GM23338 (cell line): ENCODE measurements around the gene ZNF469. TPM values are rescaled to one million over a fixed set of nuclear protein-coding genes. Genes with fewer than 3 reads are reported as not detected.

Experiments
- ATAC-seq: fragments of 200-7000 bp; cut with Tn5 transposase; 3 replicates; pipeline ENCODE4 v1.9.1; 2020
- DNase-seq: peaks from one replicate; pipeline ENCODE4 v3.0.0-alpha.2; 2015; ENCODE audit warnings: low spot score
- H2AFZ ChIP-seq: fragments of 200-600 bp; sonication (generic); 2 replicates; pipeline ENCODE4 v1.8.0; 2016; ENCODE audit warnings: antibody characterized with exemption, mild to moderate bottlenecking, moderate library complexity
- H3F3A ChIP-seq: fragments of 200-600 bp; sonication (generic); replicated peaks from 2 replicates; pipeline ENCODE4 v1.8.0; 2017; ENCODE audit warnings: antibody characterized with exemption, mixed run types, low read depth
- H3K27ac ChIP-seq: fragments of 200-600 bp; sonication (generic); 2 replicates; pipeline ENCODE4 v1.6.1; 2016; ENCODE audit warnings: low read depth
- H3K27me3 ChIP-seq: fragments of 200-600 bp; sonication (generic); 2 replicates; pipeline ENCODE4 v1.8.0; 2016; ENCODE audit warnings: mild to moderate bottlenecking, mixed run types, moderate library complexity; ENCODE audit not compliant: insufficient read depth
- H3K36me3 ChIP-seq: fragments of 200-600 bp; sonication (generic); 2 replicates; pipeline ENCODE4 v1.8.0; 2016; ENCODE audit warnings: mild to moderate bottlenecking; ENCODE audit not compliant: insufficient read depth
- H3K4me1 ChIP-seq: fragments of 200-600 bp; sonication (generic); 2 replicates; pipeline ENCODE4 v1.8.0; 2016; ENCODE audit warnings: mild to moderate bottlenecking, moderate library complexity; ENCODE audit not compliant: insufficient read depth
- H3K4me2 ChIP-seq: fragments of 200-600 bp; sonication (generic); 2 replicates; pipeline ENCODE4 v1.7.1; 2017; ENCODE audit warnings: mixed run types
- H3K4me3 ChIP-seq: fragments of 200-600 bp; sonication (generic); 2 replicates; pipeline ENCODE4 v1.6.1; 2016; ENCODE audit warnings: mixed run types
- H3K79me2 ChIP-seq: fragments of 200-600 bp; sonication (generic); replicated peaks from 2 replicates; pipeline ENCODE4 v1.8.0; 2017; ENCODE audit warnings: mild to moderate bottlenecking; ENCODE audit not compliant: insufficient read depth
- H3K9me2 ChIP-seq: fragments of 200-600 bp; sonication (generic); 2 replicates; pipeline ENCODE4 v1.8.0; 2017; ENCODE audit not compliant: insufficient read depth
- H4K20me1 ChIP-seq: fragments of 200-600 bp; sonication (generic); replicated peaks from 2 replicates; pipeline ENCODE4 v1.8.0; 2017; ENCODE audit warnings: mild to moderate bottlenecking; ENCODE audit not compliant: insufficient read depth
- H3K27ac Mint-ChIP-seq: 2 replicates; pipeline ENCODE4 v1.8.0; 2020; ENCODE audit warnings: inconsistent platforms, mild to moderate bottlenecking, moderate library complexity, mixed read lengths
- H3K27me3 Mint-ChIP-seq: 3 replicates; pipeline ENCODE4 v1.8.0; 2022; ENCODE audit warnings: low read depth, mild to moderate bottlenecking, moderate library complexity, mixed read lengths, inconsistent platforms; ENCODE audit not compliant: insufficient read depth, poor library complexity
- H3K36me3 Mint-ChIP-seq: 3 replicates; pipeline ENCODE4 v1.8.0; 2021; ENCODE audit warnings: low read depth, mild to moderate bottlenecking, inconsistent platforms, moderate library complexity, mixed read lengths
- H3K4me1 Mint-ChIP-seq: 3 replicates; pipeline ENCODE4 v1.8.0; 2020; ENCODE audit warnings: mild to moderate bottlenecking, inconsistent platforms, mixed read lengths
- H3K4me3 Mint-ChIP-seq: 3 replicates; pipeline ENCODE4 v1.8.0; 2021; ENCODE audit warnings: moderate library complexity, mild to moderate bottlenecking, inconsistent platforms, mixed read lengths
- H3K9me3 Mint-ChIP-seq: 3 replicates; pipeline ENCODE4 v1.8.0; 2020; ENCODE audit warnings: moderate library complexity, mild to moderate bottlenecking, inconsistent platforms, mixed read lengths
- polyA plus RNA-seq: library from polyadenylated mRNA; unstranded; fragments of >200 nt; fragmentation: Nextera tagmentation; extraction: Ambion mirVana; gene quantifications from 2 replicates; pipeline ENCODE4 v1.2.1, GENCODE V29; 2016
- total RNA-seq: library from RNA; depleted of rRNA; stranded (reverse); fragments of >200 nt; shearing (Covaris generic); gene quantifications from 2 replicates; pipeline ENCODE4 v1.2.3, GENCODE V29; 2014; rRNA removed
- TF ChIP-seq, protein P1 (sequence below), 2 experiments: fragments of 200-600 bp in 1 of 2; sonication (generic) in 1 of 2; conservative IDR thresholded peaks; 2 replicates each; pipeline versions ENCODE4 v1.5.1 to v1.6.1; 2016 to 2017; ENCODE audit warnings: antibody characterized with exemption in 2 of 2, low read depth in 2 of 2, mild to moderate bottlenecking in 2 of 2, moderate library complexity in 1 of 2

Gene ZNF469
- total and polyA plus RNA-seq, 2 experiments from 2014 or later: 0.23 to 1.9 TPM

GRCh38 chr16:88432174-88432573 is 49.4 kb downstream of the ZNF469 start:
- no peaks in the 10 kb centered on the region for H3K27me3 ChIP-seq
- H3K36me3 ChIP-seq: no peaks in the 10 kb centered on the region
- H3K27ac ChIP-seq: no peak overlapping the region
- no peaks in the 10 kb centered on the region for H4K20me1 ChIP-seq
- no peaks in the 10 kb centered on the region for H3K79me2 ChIP-seq
- TF ChIP-seq, protein P1, sequence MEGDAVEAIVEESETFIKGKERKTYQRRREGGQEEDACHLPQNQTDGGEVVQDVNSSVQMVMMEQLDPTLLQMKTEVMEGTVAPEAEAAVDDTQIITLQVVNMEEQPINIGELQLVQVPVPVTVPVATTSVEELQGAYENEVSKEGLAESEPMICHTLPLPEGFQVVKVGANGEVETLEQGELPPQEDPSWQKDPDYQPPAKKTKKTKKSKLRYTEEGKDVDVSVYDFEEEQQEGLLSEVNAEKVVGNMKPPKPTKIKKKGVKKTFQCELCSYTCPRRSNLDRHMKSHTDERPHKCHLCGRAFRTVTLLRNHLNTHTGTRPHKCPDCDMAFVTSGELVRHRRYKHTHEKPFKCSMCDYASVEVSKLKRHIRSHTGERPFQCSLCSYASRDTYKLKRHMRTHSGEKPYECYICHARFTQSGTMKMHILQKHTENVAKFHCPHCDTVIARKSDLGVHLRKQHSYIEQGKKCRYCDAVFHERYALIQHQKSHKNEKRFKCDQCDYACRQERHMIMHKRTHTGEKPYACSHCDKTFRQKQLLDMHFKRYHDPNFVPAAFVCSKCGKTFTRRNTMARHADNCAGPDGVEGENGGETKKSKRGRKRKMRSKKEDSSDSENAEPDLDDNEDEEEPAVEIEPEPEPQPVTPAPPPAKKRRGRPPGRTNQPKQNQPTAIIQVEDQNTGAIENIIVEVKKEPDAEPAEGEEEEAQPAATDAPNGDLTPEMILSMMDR (conservative IDR thresholded peaks at IDR 0.05; ENCODE audit: low read depth in 2 of 2): no peak
- no peak overlapping the region for H3K4me3 ChIP-seq
- H3K4me1 Mint-ChIP-seq: peaks cover 2% of the 10 kb centered on the region; the same call in 2 of the 3 replicates
- no peak overlapping the region for H2AFZ ChIP-seq
- no peak overlapping the region for H3K4me2 ChIP-seq
- no peaks in the 10 kb centered on the region for H3K9me3 Mint-ChIP-seq
- no peak for DNase-seq
- H3K27me3 Mint-ChIP-seq: peaks cover 12% of the 10 kb centered on the region
- no peaks in the 10 kb centered on the region for H3K4me1 ChIP-seq
- no peak overlapping the region for H3K27ac Mint-ChIP-seq
- no peak overlapping the region for H3K4me3 Mint-ChIP-seq
- H3K9me2 ChIP-seq: no peaks in the 10 kb centered on the region
- H3F3A ChIP-seq: no peaks in the 10 kb centered on the region
- ATAC-seq: no peak
- H3K36me3 Mint-ChIP-seq: no peaks in the 10 kb centered on the region

Other genes starting within 250 kb of the ZNF469 start
- gene ZFPM1, start 70.3 kb downstream of the ZNF469 start, total RNA-seq: 2.2 and 2.4 TPM in 2 replicates
- gene ZFPM1, start 70.3 kb downstream of the ZNF469 start, polyA plus RNA-seq: 0.53 and 0.61 TPM in 2 replicates
- 25.2 and 30.0 TPM in 2 replicates for gene ZC3H18, start 187.4 kb downstream of the ZNF469 start, total RNA-seq
- 40.1 and 40.7 TPM in 2 replicates for gene ZC3H18, start 187.4 kb downstream of the ZNF469 start, polyA plus RNA-seq